Testis (tissue), 2 donors: ENCODE data around the gene NKX2-2.

Source experiments
- CTCF ChIP-seq, 3 experiments: fragments of 450-650 bp in 2 of 3; fragments of 200-600 bp in 1 of 3; sonication (generic) in 1 of 3; IDR thresholded peaks; one replicate each; pipeline ENCODE4 v1.5.1; 2016 to 2019; ENCODE audit warnings: antibody characterized with exemption in 3 of 3, mild to moderate bottlenecking in 2 of 3, moderate library complexity in 1 of 3
- POLR2A ChIP-seq: fragments of 450-650 bp; IDR thresholded peaks from one replicate; pipeline ENCODE4 v1.6.1; 2017; ENCODE audit warnings: antibody characterized with exemption, mild to moderate bottlenecking, moderate library complexity

- TF ChIP-seq POLR2A (no peak), CTCF (IDR thresholded peaks at IDR 0.05) (no peak)
Measured at GRCh38 chr20:21516180-21516567, 2.3 kb upstream of the NKX2-2 start.
